ENCODE data around the gene TCF3.

The TCF3 gene

GRCh38 chr19:1659084-1659427 is 6.6 kb upstream of the TCF3 start:
- Histone ChIP-seq H3K4me3 (ENCODE audit: low read depth in 1 of 2, low read length in 1 of 2) (no peak overlapping the region), H3K36me3 (no peaks in the 10 kb centered on the region), H3K27ac (no peak overlapping the region), H3K27me3 (peaks cover 17% of the 10 kb centered on the region), H3K4me1 (ENCODE audit: control insufficient read depth in 1 of 2, insufficient read depth in 1 of 2, low read depth in 1 of 2, low read length in 1 of 2) (no peaks in the 10 kb centered on the region), H3K9me3 (no peaks in the 10 kb centered on the region)
- no peak for TF ChIP-seq CTCF (IDR thresholded peaks at IDR 0.05)

- no peak overlapping the region for H3K4me3 ChIP-seq (ENCODE audit: low read depth in 1 of 2, low read length in 1 of 2)
- no peak overlapping the region for H3K27ac ChIP-seq
- no peaks in the 10 kb centered on the region for H3K36me3 ChIP-seq
- H3K9me3 ChIP-seq = no peaks in the 10 kb centered on the region
- H3K4me1 ChIP-seq (ENCODE audit: control insufficient read depth in 1 of 2, insufficient read depth in 1 of 2, low read depth in 1 of 2, low read length in 1 of 2) = peaks cover 0 to 2% of the 10 kb centered on the region in 2 experiments
- TF ChIP-seq CTCF (IDR thresholded peaks at IDR 0.05) = no peak
- H3K27me3 ChIP-seq = peaks cover 17% of the 10 kb centered on the region
Measured at GRCh38 chr19:1658150-1659083, 6.0 kb upstream of the TCF3 start.

DNA sequence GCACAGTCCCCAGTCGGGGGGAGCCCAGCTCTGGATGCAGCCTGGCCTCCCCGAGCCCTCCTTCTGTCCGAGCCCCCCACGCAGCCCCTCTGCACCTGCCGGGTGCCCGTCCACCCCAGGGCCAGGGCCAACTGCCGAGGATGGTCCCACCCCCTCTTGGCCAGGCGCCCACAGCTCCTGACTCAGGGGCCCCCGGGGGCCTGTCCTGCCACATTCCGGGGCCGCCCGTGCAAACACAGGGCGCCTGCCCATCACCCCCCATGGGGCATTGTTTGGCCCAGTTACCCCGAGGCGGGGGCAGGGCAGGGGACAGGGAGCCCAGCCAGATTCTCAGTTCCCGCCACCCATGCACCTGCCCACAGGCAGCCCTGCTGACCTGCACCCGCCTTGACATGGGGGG is 5.3 kb upstream of the TCF3 start:
- Histone ChIP-seq H3K4me1 (ENCODE audit: control insufficient read depth in 1 of 2, insufficient read depth in 1 of 2, low read depth in 1 of 2, low read length in 1 of 2) (peaks cover 3 to 6% of the 10 kb centered on the region in 2 experiments), H3K27ac (no peak overlapping the region), H3K27me3 (peaks cover 17% of the 10 kb centered on the region), H3K9me3 (no peaks in the 10 kb centered on the region), H3K4me3 (ENCODE audit: low read depth in 1 of 2, low read length in 1 of 2) (no peak overlapping the region), H3K36me3 (no peaks in the 10 kb centered on the region)
- TF ChIP-seq CTCF (IDR thresholded peaks at IDR 0.05) = no peak

DNA sequence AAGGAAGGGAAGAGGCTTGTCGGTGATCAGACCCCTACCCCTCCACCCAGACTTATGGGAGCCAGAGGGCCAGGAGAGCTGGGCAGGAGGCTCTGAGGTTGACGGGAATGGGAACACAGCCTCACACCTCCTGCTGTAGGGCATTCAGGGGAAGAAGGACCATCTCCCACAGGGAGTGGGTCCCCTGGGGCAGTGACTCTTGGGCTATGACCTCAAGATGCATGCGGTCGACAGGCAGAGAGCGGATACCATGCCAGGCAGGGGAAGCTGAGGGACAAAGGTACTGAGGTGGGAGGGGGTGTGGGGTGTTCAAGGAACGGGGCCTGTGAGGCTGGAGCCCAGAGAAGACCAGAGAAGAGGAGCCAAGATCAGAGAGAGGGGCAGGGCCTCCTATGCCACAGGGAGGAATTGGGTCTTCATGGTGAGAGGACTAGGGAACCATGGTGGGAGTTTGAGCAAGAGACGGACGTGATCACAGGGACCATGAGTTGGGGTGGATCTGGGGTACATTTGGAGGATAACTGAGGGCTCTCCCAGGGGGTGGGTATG is 4.6 kb upstream of the TCF3 start:
- peaks cover 18% of the 10 kb centered on the region for H3K27me3 ChIP-seq
- H3K36me3 ChIP-seq = no peaks in the 10 kb centered on the region
- no peak overlapping the region for H3K4me3 ChIP-seq (ENCODE audit: low read depth in 1 of 2, low read length in 1 of 2)
- no peak overlapping the region for H3K27ac ChIP-seq
- no peak for TF ChIP-seq CTCF (IDR thresholded peaks at IDR 0.05)
- H3K9me3 ChIP-seq = no peaks in the 10 kb centered on the region
- peaks cover 3 to 6% of the 10 kb centered on the region in 2 experiments for H3K4me1 ChIP-seq (ENCODE audit: control insufficient read depth in 1 of 2, insufficient read depth in 1 of 2, low read depth in 1 of 2, low read length in 1 of 2)

DNA sequence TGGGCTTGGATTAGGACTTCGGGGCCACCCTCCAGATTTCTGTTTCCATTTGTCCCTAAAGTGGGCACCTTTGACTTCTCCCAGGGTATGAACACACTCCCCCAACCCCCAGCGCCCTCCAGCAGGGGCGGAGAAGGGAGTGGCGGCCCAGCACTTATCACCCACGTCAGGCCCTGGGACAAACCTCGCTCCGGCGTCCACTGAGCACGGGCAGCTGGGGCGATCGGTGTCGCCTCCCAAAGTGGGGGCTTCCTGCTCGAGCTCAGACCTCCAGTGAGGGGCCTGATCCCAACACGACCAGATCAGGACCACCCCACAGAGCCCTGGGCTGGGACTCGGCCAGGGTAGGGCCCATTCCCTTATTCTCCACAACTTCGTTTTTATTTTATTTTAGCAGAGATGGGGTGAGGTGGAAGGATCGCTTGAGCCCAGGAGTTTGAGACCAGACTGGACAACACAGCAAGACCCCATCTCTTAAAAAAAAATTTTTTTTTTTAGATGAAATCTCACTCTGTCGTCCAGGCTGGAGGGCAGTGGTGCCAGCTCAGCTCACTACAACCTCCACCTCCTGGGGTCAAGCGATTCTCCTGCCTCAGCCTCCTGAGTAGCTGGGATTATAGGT is 3.7 kb upstream of the TCF3 start:
- H3K36me3 ChIP-seq = no peaks in the 10 kb centered on the region
- peaks cover 7 to 16% of the 10 kb centered on the region in 2 experiments for H3K4me1 ChIP-seq (ENCODE audit: control insufficient read depth in 1 of 2, insufficient read depth in 1 of 2, low read depth in 1 of 2, low read length in 1 of 2)
- no peak for TF ChIP-seq CTCF (IDR thresholded peaks at IDR 0.05)
- no peak overlapping the region for H3K27ac ChIP-seq
- H3K27me3 ChIP-seq = peaks cover 27% of the 10 kb centered on the region
- H3K9me3 ChIP-seq = no peaks in the 10 kb centered on the region
- no peak overlapping the region for H3K4me3 ChIP-seq (ENCODE audit: low read depth in 1 of 2, low read length in 1 of 2)
